ENCODE measurements around the gene PIH1D1. TPM values are rescaled to one million over a fixed set of nuclear protein-coding genes. Genes with fewer than 3 reads are reported as not detected.

PIH1D1 gene
- total RNA-seq, 2 donors from 2014 or later = 55.8 to 61.5 TPM

DNA sequence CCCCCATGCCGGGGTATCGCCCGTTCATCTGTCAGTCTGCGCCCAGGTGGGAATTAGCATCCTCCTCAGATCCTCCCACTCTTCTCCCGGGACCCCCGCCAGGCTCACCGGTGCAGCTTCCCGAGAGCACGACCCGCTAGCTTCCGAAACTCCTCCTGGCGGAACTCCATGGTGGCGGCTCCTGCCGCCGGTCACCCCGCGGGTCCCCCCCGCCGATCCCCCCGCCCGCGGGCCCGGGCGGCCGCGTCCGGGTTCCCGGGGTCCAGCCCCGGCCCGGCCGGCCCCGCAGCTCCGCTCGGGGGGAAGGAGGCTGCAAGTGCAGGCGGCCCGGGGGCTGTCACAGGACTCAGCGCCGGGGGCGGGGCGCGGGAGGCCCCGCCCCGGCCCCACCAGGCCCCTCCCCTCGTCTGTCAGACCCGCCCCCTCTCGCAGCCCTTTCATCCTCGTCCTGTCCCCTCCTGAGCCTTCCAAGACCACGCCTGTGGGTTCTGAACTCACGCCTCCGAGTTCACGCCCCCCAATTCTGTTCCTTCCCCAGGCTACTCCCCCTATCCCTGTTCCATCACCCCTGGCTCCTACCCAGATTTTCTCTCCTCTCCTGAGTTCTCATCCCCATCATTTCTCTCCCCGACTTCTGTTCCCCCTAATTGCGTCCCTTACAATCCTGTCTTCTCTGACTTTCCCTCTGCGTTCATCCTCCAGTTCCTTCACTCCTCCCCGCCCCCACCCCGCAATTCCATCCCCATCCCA lies 10.2 kb downstream of the PIH1D1 start, which contains the start of gene SLC17A7:
Gene SLC17A7 (minus strand): TSS at position 318 of the 750 bp plus-strand sequence. CDS start 148 bp downstream, at position 170.
- DNase-seq (ENCODE audit: low spot score) = peak; percentile 71
- TF ChIP-seq, protein P1, sequence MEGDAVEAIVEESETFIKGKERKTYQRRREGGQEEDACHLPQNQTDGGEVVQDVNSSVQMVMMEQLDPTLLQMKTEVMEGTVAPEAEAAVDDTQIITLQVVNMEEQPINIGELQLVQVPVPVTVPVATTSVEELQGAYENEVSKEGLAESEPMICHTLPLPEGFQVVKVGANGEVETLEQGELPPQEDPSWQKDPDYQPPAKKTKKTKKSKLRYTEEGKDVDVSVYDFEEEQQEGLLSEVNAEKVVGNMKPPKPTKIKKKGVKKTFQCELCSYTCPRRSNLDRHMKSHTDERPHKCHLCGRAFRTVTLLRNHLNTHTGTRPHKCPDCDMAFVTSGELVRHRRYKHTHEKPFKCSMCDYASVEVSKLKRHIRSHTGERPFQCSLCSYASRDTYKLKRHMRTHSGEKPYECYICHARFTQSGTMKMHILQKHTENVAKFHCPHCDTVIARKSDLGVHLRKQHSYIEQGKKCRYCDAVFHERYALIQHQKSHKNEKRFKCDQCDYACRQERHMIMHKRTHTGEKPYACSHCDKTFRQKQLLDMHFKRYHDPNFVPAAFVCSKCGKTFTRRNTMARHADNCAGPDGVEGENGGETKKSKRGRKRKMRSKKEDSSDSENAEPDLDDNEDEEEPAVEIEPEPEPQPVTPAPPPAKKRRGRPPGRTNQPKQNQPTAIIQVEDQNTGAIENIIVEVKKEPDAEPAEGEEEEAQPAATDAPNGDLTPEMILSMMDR (IDR thresholded peaks at IDR 0.05) = no peak
- Histone ChIP-seq H3K27ac (peak within 1 kb of the TSS; percentile 89 to 90), H3K4me3 (peak within 1 kb of the TSS; percentile 56 to 73), H3K4me1 (peaks cover 0 to 16% of the 10 kb centered on the region in 2 donors), H3K36me3 (no peaks in the 10 kb centered on the region), H3K9me3 (no peaks in the 10 kb centered on the region), H3K27me3 (peaks cover 0 to 1% of the 10 kb centered on the region in 2 donors)

DNA sequence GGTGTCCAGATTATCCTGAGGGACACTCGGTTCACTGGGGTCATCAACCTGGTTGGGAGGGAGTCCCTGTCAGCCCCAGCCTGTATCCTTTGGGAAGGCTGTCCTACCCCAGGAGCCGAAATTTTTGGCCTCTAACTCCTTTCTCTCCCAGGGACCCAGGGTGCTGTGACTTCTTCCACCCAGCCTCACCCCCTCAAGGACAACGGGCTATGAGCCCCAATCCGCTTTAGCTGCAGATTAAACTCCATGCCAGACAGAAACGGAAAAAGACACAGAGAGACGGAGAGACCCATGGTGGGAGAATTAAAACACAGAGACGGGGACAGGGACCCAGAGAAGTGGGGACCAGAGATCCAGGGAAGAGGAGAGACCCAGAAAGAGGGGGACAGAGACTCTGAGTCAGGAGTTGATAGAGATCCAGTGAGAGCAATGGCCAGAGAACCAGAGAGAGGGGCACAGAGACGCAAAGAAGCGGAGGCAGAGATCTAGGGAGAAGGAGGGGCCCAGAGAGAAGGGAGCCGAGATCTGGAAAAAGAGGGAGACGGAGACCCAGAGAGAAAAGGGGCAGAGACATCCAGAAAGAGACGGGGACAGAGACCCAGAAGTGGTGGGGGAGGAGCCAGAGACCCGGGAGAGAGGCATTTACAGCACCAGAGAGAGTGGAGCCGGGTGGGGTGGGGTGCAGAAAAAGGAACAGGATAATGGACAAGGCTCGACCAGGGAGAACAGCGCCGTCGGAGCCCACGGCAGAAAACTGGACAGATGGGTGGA lies 11.0 kb downstream of the PIH1D1 start:
- H3K27me3 ChIP-seq = peaks cover 0 to 5% of the 10 kb centered on the region in 2 donors
- TF ChIP-seq, protein P1 (IDR thresholded peaks at IDR 0.05) = no peak
- H3K4me1 ChIP-seq = peaks cover 0 to 16% of the 10 kb centered on the region in 2 donors
- H3K27ac ChIP-seq = no peak overlapping the region
- no peak for DNase-seq (ENCODE audit: low spot score)
- H3K4me3 ChIP-seq = peak overlapping the region; percentile 32 to 48
- H3K36me3 ChIP-seq = no peaks in the 10 kb centered on the region
- no peaks in the 10 kb centered on the region for H3K9me3 ChIP-seq

DNA sequence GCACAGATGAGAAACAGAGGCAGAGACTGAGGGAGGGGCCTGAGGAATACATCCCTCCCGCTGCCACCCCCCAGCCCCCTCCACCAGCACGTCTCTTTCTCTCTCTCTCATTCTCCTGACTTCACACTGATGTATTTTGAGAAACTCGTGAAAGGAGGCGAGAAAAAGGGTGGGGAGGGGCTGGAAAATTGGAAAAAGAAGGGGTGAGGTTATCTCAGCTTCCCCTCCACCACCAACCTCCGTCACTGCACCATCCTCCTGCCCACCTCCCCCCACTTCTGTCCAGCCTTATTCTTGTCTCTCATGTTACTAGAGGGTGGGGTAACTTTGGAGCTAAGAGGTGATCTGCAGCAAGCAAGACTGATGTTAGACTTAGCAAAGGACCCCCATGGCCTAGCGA lies 11.8 kb downstream of the PIH1D1 start:
- DNase-seq (ENCODE audit: low spot score) = no peak
- Histone ChIP-seq H3K4me3 (no peak overlapping the region), H3K9me3 (no peaks in the 10 kb centered on the region), H3K27me3 (peaks cover 0 to 5% of the 10 kb centered on the region in 2 donors), H3K36me3 (no peaks in the 10 kb centered on the region), H3K27ac (no peak overlapping the region), H3K4me1 (peaks cover 0 to 16% of the 10 kb centered on the region in 2 donors)
- TF ChIP-seq, protein P1 (IDR thresholded peaks at IDR 0.05) = no peak

- Histone ChIP-seq H3K27ac (no peak overlapping the region), H3K36me3 (no peaks in the 10 kb centered on the region), H3K4me3 (no peak overlapping the region), H3K27me3 (peaks cover 2 to 8% of the 10 kb centered on the region in 2 donors), H3K4me1 (peaks cover 0 to 16% of the 10 kb centered on the region in 2 donors), H3K9me3 (no peaks in the 10 kb centered on the region)
- no peak for DNase-seq (ENCODE audit: low spot score)
- TF ChIP-seq, protein P1 (IDR thresholded peaks at IDR 0.05) = no peak
These were observed 13.4 kb downstream of the PIH1D1 start for GRCh38 chr19:49438261-49438660.

DNA sequence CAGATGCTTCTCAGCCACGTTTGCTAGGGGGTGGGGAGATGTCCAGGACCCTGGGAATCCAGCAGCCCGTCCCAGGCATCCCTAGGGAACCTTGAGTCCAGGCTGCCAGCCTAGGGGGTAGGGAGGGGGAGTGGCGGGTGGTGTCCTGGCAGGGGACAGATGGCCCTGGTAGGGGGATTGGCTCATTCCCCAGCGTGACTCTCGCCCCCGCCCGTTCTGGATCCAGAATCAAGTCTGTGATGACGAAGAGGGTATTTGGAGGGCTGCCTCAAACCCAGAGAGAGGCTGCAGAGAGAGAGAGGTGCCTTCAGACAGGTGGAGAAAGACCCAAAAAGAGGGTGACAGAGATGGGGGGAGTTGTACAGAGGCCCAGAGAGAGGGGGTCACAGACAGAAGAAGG lies 14.4 kb downstream of the PIH1D1 start:
- TF ChIP-seq, protein P1 (IDR thresholded peaks at IDR 0.05) = no peak
- H3K4me3 ChIP-seq = no peak overlapping the region
- peaks cover 0 to 18% of the 10 kb centered on the region in 2 donors for H3K4me1 ChIP-seq
- DNase-seq (ENCODE audit: low spot score) = no peak
- H3K27ac ChIP-seq = no peak overlapping the region
- H3K27me3 ChIP-seq = peaks cover 7 to 19% of the 10 kb centered on the region in 2 donors
- no peaks in the 10 kb centered on the region for H3K36me3 ChIP-seq
- no peaks in the 10 kb centered on the region for H3K9me3 ChIP-seq
